ENCODE results near the gene LCT.
A peak's percentile ranks its signal among the peaks of the same experiment; 100 is the strongest.

The LCT gene

GRCh38 chr2:135799738-135800137 lies 37.2 kb downstream of the LCT start:
- Histone ChIP-seq H3K79me2 (ENCODE audit: insufficient read depth, low read length) (no peaks in the 10 kb centered on the region), H3K9ac (ENCODE audit: low read length) (no peak overlapping the region), H3K9me2 (replicated peaks; ENCODE audit: insufficient read depth, low read length) (no peaks in the 10 kb centered on the region), H3K27me3 (ENCODE audit: low read length) (no peaks in the 10 kb centered on the region), H3K4me3 (ENCODE audit: insufficient read depth, low read length, poor library complexity, severe bottlenecking) (no peak overlapping the region), H3K36me3 (ENCODE audit: low read length) (no peaks in the 10 kb centered on the region), H3K27ac (ENCODE audit: low read depth, low read length) (no peak overlapping the region), H3K4me2 (ENCODE audit: low read depth, low read length, poor library complexity, severe bottlenecking) (no peak overlapping the region), H3K9me3 (ENCODE audit: insufficient read depth, low read length) (peaks cover 23% of the 10 kb centered on the region; the same call in 1 of the 2 replicates), H4K20me1 (ENCODE audit: low read depth, low read length) (no peaks in the 10 kb centered on the region), H3F3A (ENCODE audit: insufficient read depth) (peaks cover 5% of the 10 kb centered on the region; the same call in 1 of the 2 replicates), H2AFZ (ENCODE audit: low read depth, low read length, severe bottlenecking) (no peak overlapping the region)
- no peak for TF ChIP-seq EZH2phosphoT487 (conservative IDR thresholded peaks at IDR 0.05; ENCODE audit: low read length)
- no peak for TF ChIP-seq CTCF (IDR thresholded peaks at IDR 0.05; ENCODE audit: insufficient read depth, low read length, poor library complexity, severe bottlenecking)

GRCh38 chr2:135798762-135799161 lies 38.2 kb downstream of the LCT start:
- TF ChIP-seq CTCF (IDR thresholded peaks at IDR 0.05; ENCODE audit: insufficient read depth, low read length, poor library complexity, severe bottlenecking) (no peak), EZH2phosphoT487 (conservative IDR thresholded peaks at IDR 0.05; ENCODE audit: low read length) (no peak)
- Histone ChIP-seq H3K36me3 (ENCODE audit: low read length) (no peaks in the 10 kb centered on the region), H3K9me2 (replicated peaks; ENCODE audit: insufficient read depth, low read length) (no peaks in the 10 kb centered on the region), H3K4me3 (ENCODE audit: insufficient read depth, low read length, poor library complexity, severe bottlenecking) (no peak overlapping the region), H3F3A (ENCODE audit: insufficient read depth) (peaks cover 5% of the 10 kb centered on the region; the same call in 1 of the 2 replicates), H3K79me2 (ENCODE audit: insufficient read depth, low read length) (no peaks in the 10 kb centered on the region), H3K27ac (ENCODE audit: low read depth, low read length) (no peak overlapping the region), H4K20me1 (ENCODE audit: low read depth, low read length) (no peaks in the 10 kb centered on the region), H3K4me2 (ENCODE audit: low read depth, low read length, poor library complexity, severe bottlenecking) (no peak overlapping the region), H3K27me3 (ENCODE audit: low read length) (no peaks in the 10 kb centered on the region), H3K9ac (ENCODE audit: low read length) (no peak overlapping the region), H2AFZ (ENCODE audit: low read depth, low read length, severe bottlenecking) (peak overlapping the region; percentile 95), H3K9me3 (ENCODE audit: insufficient read depth, low read length) (peaks cover 23% of the 10 kb centered on the region; the same call in 1 of the 2 replicates)

- no peak for TF ChIP-seq EZH2phosphoT487 (conservative IDR thresholded peaks at IDR 0.05; ENCODE audit: low read length)
- no peak for TF ChIP-seq CTCF (IDR thresholded peaks at IDR 0.05; ENCODE audit: insufficient read depth, low read length, poor library complexity, severe bottlenecking)
- no peak overlapping the region for H3K27ac ChIP-seq (ENCODE audit: low read depth, low read length)
- no peaks in the 10 kb centered on the region for H4K20me1 ChIP-seq (ENCODE audit: low read depth, low read length)
- H3K9me2 ChIP-seq (replicated peaks; ENCODE audit: insufficient read depth, low read length), result no peaks in the 10 kb centered on the region
- no peak overlapping the region for H3K4me2 ChIP-seq (ENCODE audit: low read depth, low read length, poor library complexity, severe bottlenecking)
- H3K9ac ChIP-seq (ENCODE audit: low read length), result no peak overlapping the region
- no peaks in the 10 kb centered on the region for H3K27me3 ChIP-seq (ENCODE audit: low read length)
- no peak overlapping the region for H3K4me3 ChIP-seq (ENCODE audit: insufficient read depth, low read length, poor library complexity, severe bottlenecking)
- peaks cover 23% of the 10 kb centered on the region; the same call in 1 of the 2 replicates for H3K9me3 ChIP-seq (ENCODE audit: insufficient read depth, low read length)
- H3K36me3 ChIP-seq (ENCODE audit: low read length), result no peaks in the 10 kb centered on the region
- peaks cover 5% of the 10 kb centered on the region; the same call in 1 of the 2 replicates for H3F3A ChIP-seq (ENCODE audit: insufficient read depth)
- H2AFZ ChIP-seq (ENCODE audit: low read depth, low read length, severe bottlenecking), result peak overlapping the region; percentile 95
- peaks cover 4% of the 10 kb centered on the region for H3K79me2 ChIP-seq (ENCODE audit: insufficient read depth, low read length)
These were observed 38.7 kb downstream of the LCT start for GRCh38 chr2:135798275-135798705.

Data from SU-DHL-6 (cell line).